Thoracic aorta (tissue), 2 donors: Measurements from ENCODE around the gene NLGN2. TPM values are rescaled to one million over a fixed set of nuclear protein-coding genes. Genes with fewer than 3 reads are reported as not detected.

Experiments
- ATAC-seq: fragments of 150-250 bp; one replicate; pipeline ENCODE4 v1.8.0; 2017; ENCODE audit warnings: low read depth; ENCODE audit not compliant: insufficient number of reproducible peaks, low FRiP score
- DNase-seq: peaks from one replicate; pipeline ENCODE4 v3.0.0-alpha.2; 2020; ENCODE audit warnings: low spot score
- H3K27ac ChIP-seq, 2 donors: fragments of 200-600 bp; sonication (generic); 1 replicate in 1 of 2; 2 replicates in 1 of 2; pipeline ENCODE4 v1.5.1; 2016; ENCODE audit warnings: mild to moderate bottlenecking in 2 of 2, moderate library complexity in 2 of 2
- H3K27me3 ChIP-seq: fragments of 200-600 bp; sonication (generic); replicated peaks from 2 replicates; pipeline ENCODE4 v1.6.0; 2016; ENCODE audit warnings: mild to moderate bottlenecking; ENCODE audit not compliant: insufficient read depth
- H3K36me3 ChIP-seq: fragments of 200-600 bp; sonication (generic); one replicate; pipeline ENCODE4 v1.5.1; 2016
- H3K4me1 ChIP-seq, 2 donors: fragments of 200-600 bp; sonication (generic); 1 replicate in 1 of 2; 2 replicates in 1 of 2; pipeline versions ENCODE4 v1.5.1 to v1.6.0; 2016; ENCODE audit warnings: low read depth in 2 of 2, mild to moderate bottlenecking in 1 of 2; ENCODE audit not compliant: control insufficient read depth in 1 of 2
- H3K4me3 ChIP-seq: fragments of 200-600 bp; sonication (generic); 2 replicates; pipeline ENCODE4 v1.5.1; 2016; ENCODE audit warnings: mild to moderate bottlenecking
- H3K9me3 ChIP-seq: fragments of 200-600 bp; sonication (generic); 2 replicates; pipeline ENCODE4 v1.5.1; 2016
- CTCF ChIP-seq: fragments of 200-600 bp; sonication (generic); IDR thresholded peaks from one replicate; pipeline ENCODE4 v1.5.1; 2019; ENCODE audit warnings: antibody characterized with exemption
- total RNA-seq, 2 donors: library from RNA; depleted of rRNA; stranded (reverse); fragments of >200 nt; gene quantifications; one replicate each; pipeline versions ENCODE4 v1.1.0 to v1.2.3, GENCODE V29; 2016

Gene NLGN2
- total RNA-seq, 2 donors from 2014 or later = 9.2 to 20.8 TPM

- TF ChIP-seq CTCF = no peak
- Histone ChIP-seq H3K36me3 (peaks cover 37% of the 10 kb centered on the region), H3K27ac (no peak overlapping the region), H3K27me3 (no peaks in the 10 kb centered on the region), H3K4me3 (no peak overlapping the region), H3K9me3 (no peaks in the 10 kb centered on the region), H3K4me1 (peaks cover 6 to 21% of the 10 kb centered on the region in 2 donors)
- ATAC-seq = no peak
- DNase-seq = no peak
These were observed 55.1 kb downstream of the NLGN2 start for GRCh38 chr17:7462474-7463371.

GRCh38 chr17:7463372-7463846 lies 55.8 kb downstream of the NLGN2 start:
- H3K4me1 ChIP-seq = peaks cover 6 to 22% of the 10 kb centered on the region in 2 donors
- H3K36me3 ChIP-seq = peaks cover 37% of the 10 kb centered on the region
- TF ChIP-seq CTCF = no peak
- H3K9me3 ChIP-seq = no peaks in the 10 kb centered on the region
- H3K27ac ChIP-seq = no peak overlapping the region
- no peaks in the 10 kb centered on the region for H3K27me3 ChIP-seq
- ATAC-seq (no peak), DNase-seq (no peak)
- no peak overlapping the region for H3K4me3 ChIP-seq

GRCh38 chr17:7464081-7464480 lies 56.4 kb downstream of the NLGN2 start:
- ATAC-seq (no peak), DNase-seq (no peak)
- no peaks in the 10 kb centered on the region for H3K27me3 ChIP-seq
- H3K9me3 ChIP-seq = no peaks in the 10 kb centered on the region
- H3K27ac ChIP-seq = no peak overlapping the region
- H3K36me3 ChIP-seq = peaks cover 37% of the 10 kb centered on the region
- H3K4me3 ChIP-seq = no peak overlapping the region
- H3K4me1 ChIP-seq = peaks cover 6 to 22% of the 10 kb centered on the region in 2 donors
- no peak for TF ChIP-seq CTCF

GRCh38 chr17:7465597-7466275 lies 58.1 kb downstream of the NLGN2 start:
- TF ChIP-seq CTCF = no peak
- no peak overlapping the region for H3K27ac ChIP-seq
- H3K27me3 ChIP-seq = no peaks in the 10 kb centered on the region
- no peak overlapping the region for H3K4me3 ChIP-seq
- peaks cover 37% of the 10 kb centered on the region for H3K36me3 ChIP-seq
- no peak for ATAC-seq
- peaks cover 6 to 32% of the 10 kb centered on the region in 2 donors for H3K4me1 ChIP-seq
- no peaks in the 10 kb centered on the region for H3K9me3 ChIP-seq
- DNase-seq = no peak

- Histone ChIP-seq H3K27me3 (no peaks in the 10 kb centered on the region), H3K4me3 (no peak overlapping the region), H3K9me3 (no peaks in the 10 kb centered on the region), H3K36me3 (peaks cover 33% of the 10 kb centered on the region), H3K27ac (peak overlapping the region in 1 of 2 donors; percentile 13), H3K4me1 (peaks cover 8 to 34% of the 10 kb centered on the region in 2 donors)
- ATAC-seq = no peak
- DNase-seq = no peak
- no peak for TF ChIP-seq CTCF
These were observed 58.6 kb downstream of the NLGN2 start for GRCh38 chr17:7466318-7466638.
